NCI-H128 (cell line): ENCODE data around the gene TREH.
"Not testable (repeated sequence)": the region's sequence is repeated elsewhere in the genome, so short reads cannot be mapped to it uniquely, and the experiment has no call there.

Experiments
- DNase-seq: peaks from one replicate; lab custom pipeline; 2025; ENCODE audit not compliant: unreplicated experiment; lab: John Stamatoyannopoulos, UW

Gene TREH

DNA sequence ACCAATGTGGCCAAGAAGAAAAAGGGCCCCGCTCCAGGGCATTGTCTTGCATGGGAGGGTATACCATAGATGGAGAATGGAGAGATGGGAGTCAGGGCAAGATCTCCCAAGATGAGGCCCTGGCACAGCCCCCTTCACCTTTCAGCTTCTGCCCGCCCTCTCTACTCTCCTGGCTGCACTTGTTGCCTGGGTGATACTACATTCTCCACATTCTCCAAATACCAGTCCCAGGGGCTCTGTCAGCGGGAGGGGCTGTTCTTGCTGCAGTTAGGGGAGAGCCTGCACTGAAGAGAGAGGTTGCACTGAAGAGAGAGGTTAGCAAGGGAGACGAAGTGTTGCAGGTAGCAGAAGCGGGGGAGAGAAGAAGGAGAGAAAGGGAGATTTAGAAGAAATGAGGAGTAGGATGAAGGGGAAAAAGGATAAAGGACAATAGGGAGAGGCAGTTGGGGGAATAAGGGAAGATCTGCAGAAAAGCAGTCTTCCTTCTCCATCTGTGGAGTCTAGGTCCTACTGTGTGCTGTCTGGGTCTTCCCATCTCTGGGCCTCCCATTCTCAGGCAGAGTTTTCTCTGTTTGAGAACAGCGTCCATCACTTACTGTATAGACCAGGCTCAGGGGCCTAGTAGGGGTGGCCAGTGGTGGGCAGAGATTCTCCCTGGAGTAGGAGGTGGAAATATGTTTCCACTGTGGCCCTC is 64.0 kb downstream of the TREH start:
- DNase-seq = no peak

- DNase-seq = no peak
Measured at GRCh38 chr11:118614511-118614910, 64.9 kb downstream of the TREH start.

- DNase-seq = no peak
Measured at GRCh38 chr11:118612378-118612777, 67.1 kb downstream of the TREH start.

GRCh38 chr11:118611433-118611795 is 68.0 kb downstream of the TREH start:
- DNase-seq = not testable (repeated sequence)

GRCh38 chr11:118610773-118611432 is 68.5 kb downstream of the TREH start:
- DNase-seq = no peak

- no peak for DNase-seq
Measured at GRCh38 chr11:118610225-118610772, 69.2 kb downstream of the TREH start.

- DNase-seq = no peak
Measured at GRCh38 chr11:118609380-118610224, 69.8 kb downstream of the TREH start.

GRCh38 chr11:118608360-118609227 is 70.9 kb downstream of the TREH start:
- no peak for DNase-seq

- DNase-seq = no peak
Measured at GRCh38 chr11:118607401-118608359, 71.8 kb downstream of the TREH start, which contains the start of gene PHLDB1. PHLDB1 (plus strand) TSS chr11:118607615; CDS start chr11:118613837, 6,222 bp downstream.
